ENCODE data around the gene ATF6. TPM values are rescaled to one million over a fixed set of nuclear protein-coding genes. Genes with fewer than 3 reads are reported as not detected.
A peak's percentile ranks its signal among the peaks of the same experiment; 100 is the strongest.

ATF6 gene
- total and polyA plus RNA-seq, 9 of the 15 experiments (the other 6 are each of a cell fraction or from before 2014, with no cell fraction given) = 11.7 to 32.4 (median 20.4) TPM

GRCh38 chr1:161726473-161727255 lies 39.5 kb upstream of the ATF6 start (continued):
- TF ChIP-seq, protein P1, sequence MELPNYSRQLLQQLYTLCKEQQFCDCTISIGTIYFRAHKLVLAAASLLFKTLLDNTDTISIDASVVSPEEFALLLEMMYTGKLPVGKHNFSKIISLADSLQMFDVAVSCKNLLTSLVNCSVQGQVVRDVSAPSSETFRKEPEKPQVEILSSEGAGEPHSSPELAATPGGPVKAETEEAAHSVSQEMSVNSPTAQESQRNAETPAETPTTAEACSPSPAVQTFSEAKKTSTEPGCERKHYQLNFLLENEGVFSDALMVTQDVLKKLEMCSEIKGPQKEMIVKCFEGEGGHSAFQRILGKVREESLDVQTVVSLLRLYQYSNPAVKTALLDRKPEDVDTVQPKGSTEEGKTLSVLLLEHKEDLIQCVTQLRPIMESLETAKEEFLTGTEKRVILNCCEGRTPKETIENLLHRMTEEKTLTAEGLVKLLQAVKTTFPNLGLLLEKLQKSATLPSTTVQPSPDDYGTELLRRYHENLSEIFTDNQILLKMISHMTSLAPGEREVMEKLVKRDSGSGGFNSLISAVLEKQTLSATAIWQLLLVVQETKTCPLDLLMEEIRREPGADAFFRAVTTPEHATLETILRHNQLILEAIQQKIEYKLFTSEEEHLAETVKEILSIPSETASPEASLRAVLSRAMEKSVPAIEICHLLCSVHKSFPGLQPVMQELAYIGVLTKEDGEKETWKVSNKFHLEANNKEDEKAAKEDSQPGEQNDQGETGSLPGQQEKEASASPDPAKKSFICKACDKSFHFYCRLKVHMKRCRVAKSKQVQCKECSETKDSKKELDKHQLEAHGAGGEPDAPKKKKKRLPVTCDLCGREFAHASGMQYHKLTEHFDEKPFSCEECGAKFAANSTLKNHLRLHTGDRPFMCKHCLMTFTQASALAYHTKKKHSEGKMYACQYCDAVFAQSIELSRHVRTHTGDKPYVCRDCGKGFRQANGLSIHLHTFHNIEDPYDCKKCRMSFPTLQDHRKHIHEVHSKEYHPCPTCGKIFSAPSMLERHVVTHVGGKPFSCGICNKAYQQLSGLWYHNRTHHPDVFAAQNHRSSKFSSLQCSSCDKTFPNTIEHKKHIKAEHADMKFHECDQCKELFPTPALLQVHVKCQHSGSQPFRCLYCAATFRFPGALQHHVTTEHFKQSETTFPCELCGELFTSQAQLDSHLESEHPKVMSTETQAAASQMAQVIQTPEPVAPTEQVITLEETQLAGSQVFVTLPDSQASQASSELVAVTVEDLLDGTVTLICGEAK (IDR thresholded peaks at IDR 0.05) = peak; percentile 69
- TF ChIP-seq, protein P1 (CRISPR knock-in tag; IDR thresholded peaks at IDR 0.05) = peak; percentile 46; the same call in 1 of the 2 replicates
- TF ChIP-seq GTF2E2 (tag; IDR thresholded peaks at IDR 0.05) (no peak; the same call in none of the 2 replicates), ZNF212 (CRISPR knock-in tag; IDR thresholded peaks at IDR 0.05) (no peak; the same call in 1 of the 2 replicates), NFIX (CRISPR knock-in tag; IDR thresholded peaks at IDR 0.05; ENCODE audit: low read depth) (no peak), ZNF717 (CRISPR knock-in tag; IDR thresholded peaks at IDR 0.05) (no peak), ZFPM2 (CRISPR knock-in tag; IDR thresholded peaks at IDR 0.05) (no peak), ASH1L (IDR thresholded peaks at IDR 0.05; ENCODE audit: borderline replicate concordance, low read depth, partially characterized antibody) (no peak), HNRNPL (IDR thresholded peaks at IDR 0.05; ENCODE audit: low read depth, low read length) (0 out of 2 replicates have a peak, but pooled peaks have one; percentile 47), TAF15 (IDR thresholded peaks at IDR 0.05; ENCODE audit: low read depth, low read length) (no peak), HCFC1 (IDR thresholded peaks at IDR 0.05; ENCODE audit: low read depth, low read length) (no peak), NR2F6 (CRISPR knock-in tag; IDR thresholded peaks at IDR 0.05) (no peak)
- TF ChIP-seq, protein P2, sequence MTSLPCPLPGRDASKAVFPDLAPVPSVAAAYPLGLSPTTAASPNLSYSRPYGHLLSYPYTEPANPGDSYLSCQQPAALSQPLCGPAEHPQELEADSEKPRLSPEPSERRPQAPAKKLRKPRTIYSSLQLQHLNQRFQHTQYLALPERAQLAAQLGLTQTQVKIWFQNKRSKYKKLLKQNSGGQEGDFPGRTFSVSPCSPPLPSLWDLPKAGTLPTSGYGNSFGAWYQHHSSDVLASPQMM (CRISPR knock-in tag; IDR thresholded peaks at IDR 0.05) = no peak
- TF ChIP-seq, protein P3, sequence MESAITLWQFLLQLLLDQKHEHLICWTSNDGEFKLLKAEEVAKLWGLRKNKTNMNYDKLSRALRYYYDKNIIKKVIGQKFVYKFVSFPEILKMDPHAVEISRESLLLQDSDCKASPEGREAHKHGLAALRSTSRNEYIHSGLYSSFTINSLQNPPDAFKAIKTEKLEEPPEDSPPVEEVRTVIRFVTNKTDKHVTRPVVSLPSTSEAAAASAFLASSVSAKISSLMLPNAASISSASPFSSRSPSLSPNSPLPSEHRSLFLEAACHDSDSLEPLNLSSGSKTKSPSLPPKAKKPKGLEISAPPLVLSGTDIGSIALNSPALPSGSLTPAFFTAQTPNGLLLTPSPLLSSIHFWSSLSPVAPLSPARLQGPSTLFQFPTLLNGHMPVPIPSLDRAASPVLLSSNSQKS (CRISPR knock-in tag; IDR thresholded peaks at IDR 0.05) = no peak
- TF ChIP-seq, protein P4, sequence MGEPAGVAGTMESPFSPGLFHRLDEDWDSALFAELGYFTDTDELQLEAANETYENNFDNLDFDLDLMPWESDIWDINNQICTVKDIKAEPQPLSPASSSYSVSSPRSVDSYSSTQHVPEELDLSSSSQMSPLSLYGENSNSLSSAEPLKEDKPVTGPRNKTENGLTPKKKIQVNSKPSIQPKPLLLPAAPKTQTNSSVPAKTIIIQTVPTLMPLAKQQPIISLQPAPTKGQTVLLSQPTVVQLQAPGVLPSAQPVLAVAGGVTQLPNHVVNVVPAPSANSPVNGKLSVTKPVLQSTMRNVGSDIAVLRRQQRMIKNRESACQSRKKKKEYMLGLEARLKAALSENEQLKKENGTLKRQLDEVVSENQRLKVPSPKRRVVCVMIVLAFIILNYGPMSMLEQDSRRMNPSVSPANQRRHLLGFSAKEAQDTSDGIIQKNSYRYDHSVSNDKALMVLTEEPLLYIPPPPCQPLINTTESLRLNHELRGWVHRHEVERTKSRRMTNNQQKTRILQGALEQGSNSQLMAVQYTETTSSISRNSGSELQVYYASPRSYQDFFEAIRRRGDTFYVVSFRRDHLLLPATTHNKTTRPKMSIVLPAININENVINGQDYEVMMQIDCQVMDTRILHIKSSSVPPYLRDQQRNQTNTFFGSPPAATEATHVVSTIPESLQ (CRISPR knock-in tag; IDR thresholded peaks at IDR 0.05) = no peak
